H1 (cell line): ENCODE data around the gene STAC. TPM values are rescaled to one million over a fixed set of nuclear protein-coding genes. Genes with fewer than 3 reads are reported as not detected.

ENCODE experiments used
- CTCF ChIA-PET: fragments of 300-600 bp; sonication (Branson Sonifier 250); formaldehyde crosslinking; loops from one replicate; lab custom pipeline; 2021; ENCODE audit not compliant: partially characterized antibody; lab: Charles Lee
- POLR2A ChIA-PET: fragments of 300-600 bp; sonication (Branson Sonifier 250); formaldehyde crosslinking; loops from one replicate; lab custom pipeline; 2021; ENCODE audit warnings: inconsistent platforms; ENCODE audit not compliant: partially characterized antibody; lab: Charles Lee
- DNase-seq, 2 experiments: peaks; one replicate each; pipeline versions ENCODE4 v3.0.0 to v3.0.0-alpha.2; 2010 to 2022; ENCODE audit warnings: low spot score in 2 of 2, low read depth in 1 of 2, mixed read lengths in 1 of 2
- FAIRE-seq: peaks from 2 replicates; lab custom pipeline; 2011; peaks lifted over from hg19 to GRCh38; lab: Jason Lieb, UNC
- H2AFZ ChIP-seq: 2 replicates; pipeline ENCODE4 v1.8.1; 2012; ENCODE audit warnings: low read length, inconsistent platforms
- H2AK5ac ChIP-seq: 2 replicates; pipeline ENCODE4 v1.6.1; 2013; ENCODE audit warnings: low read depth, low read length
- H2BK120ac ChIP-seq: replicated peaks from 2 replicates; pipeline ENCODE3; 2013; ENCODE audit warnings: low read depth, low read length, inconsistent platforms
- H2BK12ac ChIP-seq: 2 replicates; pipeline ENCODE4 v1.6.1; 2013; ENCODE audit warnings: low read depth, low read length
- H2BK15ac ChIP-seq: 2 replicates; pipeline ENCODE4 v1.6.1; 2013; ENCODE audit warnings: low read length
- H2BK20ac ChIP-seq: 2 replicates; pipeline ENCODE4 v1.6.1; 2013; ENCODE audit warnings: low read length
- H2BK5ac ChIP-seq: 2 replicates; pipeline ENCODE4 v1.6.1; 2013; ENCODE audit warnings: low read depth, low read length
- H3K14ac ChIP-seq: 2 replicates; pipeline ENCODE4 v1.6.1; 2013; ENCODE audit warnings: inconsistent platforms; ENCODE audit not compliant: insufficient read length
- H3K18ac ChIP-seq: 2 replicates; pipeline ENCODE4 v1.6.1; 2013; ENCODE audit warnings: low read length; ENCODE audit errors: extremely low read depth
- H3K23ac ChIP-seq: 2 replicates; pipeline ENCODE4 v1.6.1; 2013; ENCODE audit warnings: inconsistent platforms; ENCODE audit not compliant: insufficient read length
- H3K23me2 ChIP-seq: 2 replicates; pipeline ENCODE4 v1.6.1; 2013; ENCODE audit warnings: low read depth, low read length
- H3K27ac ChIP-seq: 2 replicates; pipeline ENCODE4 v1.6.1; 2011; ENCODE audit warnings: low read depth, low read length, inconsistent platforms
- H3K27me3 ChIP-seq, 4 experiments: replicated peaks in 1 of 4; 1 replicate in 1 of 4; 2 replicates in 3 of 4; pipeline versions ENCODE4 v1.6.1 to v1.8.1; 2011 to 2013; ENCODE audit warnings: low read length in 3 of 4, mild to moderate bottlenecking in 3 of 4, inconsistent platforms in 2 of 4, mixed read lengths in 2 of 4, moderate library complexity in 1 of 4; ENCODE audit not compliant: control insufficient read depth in 3 of 4, insufficient read depth in 3 of 4; ENCODE audit errors: extremely low read depth in 1 of 4
- H3K36me3 ChIP-seq, 4 experiments: 2 replicates each; pipeline versions ENCODE4 v1.6.1 to v1.8.1; 2011 to 2013; ENCODE audit warnings: mild to moderate bottlenecking in 4 of 4, low read length in 3 of 4, moderate library complexity in 2 of 4, control low read depth in 1 of 4, inconsistent platforms in 1 of 4; ENCODE audit not compliant: insufficient read depth in 4 of 4, control insufficient read depth in 2 of 4
- H3K4ac ChIP-seq: replicated peaks from 2 replicates; pipeline ENCODE3; 2013; ENCODE audit warnings: low read length, low read depth, mixed read lengths, inconsistent platforms; ENCODE audit not compliant: insufficient read length
- H3K4me1 ChIP-seq, 4 experiments: replicated peaks in 1 of 4; 1 replicate in 1 of 4; 2 replicates in 3 of 4; pipeline versions ENCODE4 v1.6.1 to v1.8.1; 2011 to 2013; ENCODE audit warnings: low read length in 3 of 4, inconsistent platforms in 2 of 4, mixed read lengths in 1 of 4; ENCODE audit not compliant: insufficient read depth in 4 of 4, control insufficient read depth in 3 of 4
- H3K4me2 ChIP-seq, 2 experiments: 2 replicates each; pipeline versions ENCODE4 v1.6.1 to v1.8.1; 2011 to 2013; ENCODE audit warnings: low read depth in 2 of 2, low read length in 2 of 2, control low read depth in 1 of 2, inconsistent platforms in 1 of 2, mild to moderate bottlenecking in 1 of 2; ENCODE audit not compliant: insufficient read depth in 1 of 2
- H3K4me3 ChIP-seq, 4 experiments: fragments of 200-600, 300-600 bp in 1 of 4; sonication (generic), shearing (Covaris generic), sonication (Bioruptor Twin) in 1 of 4; 2 replicates each; pipeline versions ENCODE4 v1.5.1 to v1.8.1; 2011 to 2016; ENCODE audit warnings: low read length in 4 of 4, low read depth in 3 of 4, control low read depth in 2 of 4, inconsistent platforms in 2 of 4, mild to moderate bottlenecking in 2 of 4, mixed read lengths in 1 of 4, moderate library complexity in 1 of 4; ENCODE audit not compliant: insufficient read depth in 2 of 4; ENCODE audit errors: extremely low read depth in 1 of 4
- H3K56ac ChIP-seq: replicated peaks from 2 replicates; pipeline ENCODE3; 2013; ENCODE audit warnings: low read depth, mild to moderate bottlenecking, mixed read lengths, low read length, inconsistent platforms; ENCODE audit not compliant: insufficient read length
- H3K79me1 ChIP-seq: 2 replicates; pipeline ENCODE4 v1.6.1; 2013; ENCODE audit warnings: low read depth, low read length, control low read depth
- H3K79me2 ChIP-seq, 2 experiments: 2 replicates each; pipeline versions ENCODE4 v1.6.1 to v1.8.1; 2012 to 2013; ENCODE audit warnings: low read length in 2 of 2, mild to moderate bottlenecking in 2 of 2, inconsistent platforms in 1 of 2; ENCODE audit not compliant: insufficient read depth in 2 of 2, control insufficient read depth in 1 of 2
- H3K9ac ChIP-seq, 4 experiments: replicated peaks in 1 of 4; 1 replicate in 1 of 4; 2 replicates in 3 of 4; pipeline versions ENCODE4 v1.6.1 to v1.8.1; 2011 to 2013; ENCODE audit warnings: low read depth in 3 of 4, low read length in 3 of 4, control low read depth in 2 of 4, mild to moderate bottlenecking in 2 of 4, moderate library complexity in 2 of 4, inconsistent platforms in 1 of 4; ENCODE audit errors: extremely low read depth in 1 of 4
- H3K9me3 ChIP-seq, 2 experiments: 2 replicates each; pipeline versions ENCODE4 v1.6.1 to v1.8.1; 2012 to 2013; ENCODE audit warnings: mild to moderate bottlenecking in 2 of 2, moderate library complexity in 2 of 2, control low read depth in 1 of 2, inconsistent platforms in 1 of 2, low read depth in 1 of 2, low read length in 1 of 2, mixed read lengths in 1 of 2; ENCODE audit not compliant: insufficient read depth in 2 of 2
- H4K20me1 ChIP-seq, 2 experiments: replicated peaks in 1 of 2; 2 replicates each; pipeline versions ENCODE3 to v1.8.1; 2011 to 2013; ENCODE audit warnings: inconsistent platforms in 2 of 2, low read length in 2 of 2, mild to moderate bottlenecking in 1 of 2; ENCODE audit not compliant: insufficient read depth in 2 of 2, control insufficient read depth in 1 of 2
- H4K5ac ChIP-seq: 2 replicates; pipeline ENCODE4 v1.6.1; 2013; ENCODE audit warnings: low read length, low read depth, mixed read lengths, inconsistent platforms; ENCODE audit not compliant: insufficient read length
- H4K8ac ChIP-seq: 2 replicates; pipeline ENCODE4 v1.8.0; 2013; ENCODE audit warnings: mild to moderate bottlenecking, moderate library complexity, low read length, inconsistent platforms; ENCODE audit not compliant: insufficient read depth; ENCODE audit errors: extremely low read depth
- H4K91ac ChIP-seq: replicated peaks from 2 replicates; pipeline ENCODE3; 2013; ENCODE audit warnings: low read length, mixed read lengths, inconsistent platforms; ENCODE audit not compliant: insufficient read length
- BACH1 ChIP-seq: IDR thresholded peaks from 2 replicates; pipeline ENCODE4 v1.6.1; 2012; ENCODE audit warnings: low read length, improper control_type of control experiment
- E2F6 ChIP-seq: IDR thresholded peaks from 2 replicates; pipeline ENCODE4 v1.6.1; 2012; ENCODE audit warnings: inconsistent platforms
- NANOG ChIP-seq: IDR thresholded peaks from 2 replicates; pipeline ENCODE4 v1.6.1; 2011; ENCODE audit warnings: low read length, low read depth, mild to moderate bottlenecking, inconsistent platforms; ENCODE audit not compliant: insufficient read depth, poor library complexity, severe bottlenecking
- PHF8 ChIP-seq: fragments of 200-600 bp; sonication (generic); conservative IDR thresholded peaks from 2 replicates; pipeline ENCODE4 v1.7.1; 2012; ENCODE audit warnings: low read depth, mild to moderate bottlenecking, inconsistent platforms, low read length, moderate library complexity
- POLR2A ChIP-seq, 2 experiments: IDR thresholded peaks; 1 replicate in 1 of 2; 2 replicates in 1 of 2; pipeline ENCODE4 v1.6.1; 2011; ENCODE audit warnings: low read depth in 2 of 2, low read length in 2 of 2, mild to moderate bottlenecking in 2 of 2; ENCODE audit errors: control extremely low read depth in 1 of 2
- POLR2AphosphoS5 ChIP-seq: IDR thresholded peaks from 2 replicates; pipeline ENCODE4 v1.6.1; 2011; ENCODE audit warnings: low read depth, low read length
- RFX5 ChIP-seq: IDR thresholded peaks from 2 replicates; pipeline ENCODE4 v1.6.1; 2011; ENCODE audit warnings: low read depth, low read length, improper control_type of control experiment, borderline replicate concordance
- RNF2 ChIP-seq: fragments of 200-900, 300-1000 bp; sonication (generic); IDR thresholded peaks from 2 replicates; pipeline ENCODE4 v1.7.1; 2016; ENCODE audit warnings: borderline replicate concordance, low read depth, mild to moderate bottlenecking, antibody characterized with exemption, low read length; ENCODE audit not compliant: poor library complexity, severe bottlenecking; ENCODE audit errors: missing control alignments
- SAP30 ChIP-seq: fragments of 300-600 bp; sonication (generic); IDR thresholded peaks from 2 replicates; pipeline ENCODE4 v1.7.1; 2012; ENCODE audit warnings: low read length, moderate library complexity, mild to moderate bottlenecking, inconsistent platforms; ENCODE audit not compliant: insufficient read depth, insufficient replicate concordance
- SIN3A ChIP-seq, 2 experiments: IDR thresholded peaks in 1 of 2; conservative IDR thresholded peaks in 1 of 2; 2 replicates each; pipeline ENCODE4 v1.6.1; 2011 to 2012; ENCODE audit warnings: low read length in 2 of 2, improper control_type of control experiment in 1 of 2, low read depth in 1 of 2, mild to moderate bottlenecking in 1 of 2
- SIX5 ChIP-seq: IDR thresholded peaks from 2 replicates; pipeline ENCODE4 v1.6.1; 2011; ENCODE audit warnings: mild to moderate bottlenecking, low read depth, low read length
- SP1 ChIP-seq: IDR thresholded peaks from 2 replicates; pipeline ENCODE4 v1.6.1; 2011; ENCODE audit warnings: low read depth, low read length
- SP4 ChIP-seq: IDR thresholded peaks from 2 replicates; pipeline ENCODE4 v1.6.1; 2012; ENCODE audit warnings: low read length, inconsistent platforms
- WGBS, 2 experiments: shearing (Covaris generic) in 1 of 2; methylation state at CpG; one replicate each; pipeline versions ENCODE4 v1.1.6 to v1.1.7; 2013 to 2015; ENCODE audit warnings: low lambda C conversion rate in 2 of 2, mixed read lengths in 2 of 2, inconsistent platforms in 1 of 2, low coverage in 1 of 2, missing lambda C conversion rate in 1 of 2; ENCODE audit not compliant: insufficient replicate concordance in 2 of 2, insufficient coverage in 1 of 2, insufficient read length in 1 of 2; ENCODE audit errors: extremely low coverage in 1 of 2, missing lambda C conversion rate in 1 of 2; 5-methylcytosine and 5-hydroxymethylcytosine counted together
- polyA plus RNA-seq, 7 experiments: library from polyadenylated mRNA; depleted of rRNA in 3 of 7; stranded (reverse) in 5 of 7; unstranded in 2 of 7; fragments of >200 nt in 5 of 7; fragments of 200-250 nt in 2 of 7; gene quantifications; 1 replicate in 5 of 7; 2 replicates in 1 of 7; 4 replicates in 1 of 7; pipeline versions ENCODE4 v1.2.1 to v1.2.3, GENCODE V29; 2011 to 2013; ENCODE audit warnings: missing spikeins in 2 of 7, mixed read lengths in 2 of 7
- total RNA-seq: library from RNA; stranded (reverse); fragmentation: NEBNext Ultra II Directional; extraction: Animal tissue kit (Norgen Biotek cat#: 25700); gene quantifications from 2 replicates; pipeline ENCODE4 v1.2.1, GENCODE V29; 2021

The STAC gene
- total and polyA plus RNA-seq, 2 of the 8 experiments (the other 6 are each of a cell fraction or from before 2014, with no cell fraction given), result 8.0 to 18.1 TPM

- Histone ChIP-seq H2BK15ac (no peak overlapping the region), H3K56ac (no peak overlapping the region), H3K14ac (no peak overlapping the region), H4K20me1 (no peaks in the 10 kb centered on the region), H3K4me2 (no peak overlapping the region), H3K4ac (no peak overlapping the region), H2AFZ (no peak overlapping the region), H3K4me1 (no peaks in the 10 kb centered on the region), H3K18ac (no peak overlapping the region), H4K8ac (no peak overlapping the region), H3K9me3 (0 out of 4 replicates have a peak, but pooled peaks cover 0 to 3% of the 10 kb centered on the region in 2 experiments), H3K36me3 (no peaks in the 10 kb centered on the region; a peak in 1 of 8 replicates), H2BK20ac (no peak overlapping the region), H3K79me2 (no peaks in the 10 kb centered on the region), H3K4me3 (no peak overlapping the region), H2BK120ac (no peak overlapping the region), H2BK12ac (no peak overlapping the region), H3K23ac (no peak overlapping the region), H4K5ac (no peak overlapping the region), H3K27me3 (no peaks in the 10 kb centered on the region), H3K27ac (no peak overlapping the region), H4K91ac (no peak overlapping the region), H3K9ac (no peak overlapping the region), H3K79me1 (no peaks in the 10 kb centered on the region), H3K23me2 (no peaks in the 10 kb centered on the region; the same call in 1 of the 2 replicates), H2BK5ac (no peak overlapping the region), H2AK5ac (no peak overlapping the region)
- CTCF ChIA-PET, result no interaction called here
- POLR2A ChIA-PET, result no interaction called here
- DNase-seq, result no peak
- WGBS, 2 experiments, result 100% methylated on average over 2 of the region's 2 CpGs; no CpG with 5 or more reads in 1 of the 2 experiments
- no peak for FAIRE-seq
- TF ChIP-seq PHF8, result no peak
- TF ChIP-seq SP1, result no peak
- no peak for TF ChIP-seq NANOG
- TF ChIP-seq E2F6, result no peak
- TF ChIP-seq POLR2AphosphoS5, result no peak
- no peak for TF ChIP-seq POLR2A (IDR thresholded peaks at IDR 0.05; ENCODE audit: control extremely low read depth in 1 of 2, low read depth in 2 of 2, low read length in 2 of 2)
- TF ChIP-seq SIN3A (conservative IDR thresholded peaks at IDR 0.05 in 1 of 2, IDR thresholded peaks at IDR 0.05 in 1 of 2; ENCODE audit: low read depth in 1 of 2, low read length in 2 of 2), result no peak
- TF ChIP-seq SIX5, result no peak
- TF ChIP-seq RFX5, result no peak
- no peak for TF ChIP-seq BACH1
- no peak for TF ChIP-seq SAP30
- no peak for TF ChIP-seq SP4
- no peak for TF ChIP-seq RNF2
Observed at GRCh38 chr3:36475558-36475957, 95.3 kb downstream of the STAC start.
